Epithelial cell of esophagus (primary cell): ENCODE results near the gene WNT5A.

ENCODE experiments used
- DNase-seq: peaks from one replicate; pipeline ENCODE4 v3.0.0; 2010; ENCODE audit warnings: low read depth
- H3K4me3 ChIP-seq: 2 replicates; pipeline ENCODE4 v1.5.1; 2011; ENCODE audit warnings: mild to moderate bottlenecking, low read length, control low read depth
- TF ChIP-seq, protein P1 (sequence below): IDR thresholded peaks from 2 replicates; pipeline ENCODE4 v1.5.1; 2011; ENCODE audit warnings: low read depth, mild to moderate bottlenecking, low read length, control low read depth, inconsistent platforms; ENCODE audit not compliant: insufficient read depth; ENCODE audit errors: missing control alignments

WNT5A gene

DNA sequence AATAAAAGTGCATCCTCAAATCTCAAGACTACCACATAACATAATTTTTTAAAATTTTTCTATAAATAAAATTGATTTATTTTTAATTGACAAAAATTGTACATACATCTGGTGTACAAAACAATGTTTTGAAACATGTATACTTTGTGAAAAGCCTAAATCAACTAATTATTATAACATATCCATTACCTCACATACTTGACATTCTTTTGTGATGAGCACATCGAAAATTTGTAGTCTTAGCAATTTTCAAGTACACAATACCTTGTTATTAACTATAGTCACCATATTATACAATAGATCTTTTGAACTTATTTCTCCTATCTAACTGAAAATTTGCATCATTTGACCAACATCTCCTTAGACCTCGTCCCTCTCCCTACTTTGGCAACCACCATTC is 7.9 kb upstream of the WNT5A start:
- TF ChIP-seq, protein P1, sequence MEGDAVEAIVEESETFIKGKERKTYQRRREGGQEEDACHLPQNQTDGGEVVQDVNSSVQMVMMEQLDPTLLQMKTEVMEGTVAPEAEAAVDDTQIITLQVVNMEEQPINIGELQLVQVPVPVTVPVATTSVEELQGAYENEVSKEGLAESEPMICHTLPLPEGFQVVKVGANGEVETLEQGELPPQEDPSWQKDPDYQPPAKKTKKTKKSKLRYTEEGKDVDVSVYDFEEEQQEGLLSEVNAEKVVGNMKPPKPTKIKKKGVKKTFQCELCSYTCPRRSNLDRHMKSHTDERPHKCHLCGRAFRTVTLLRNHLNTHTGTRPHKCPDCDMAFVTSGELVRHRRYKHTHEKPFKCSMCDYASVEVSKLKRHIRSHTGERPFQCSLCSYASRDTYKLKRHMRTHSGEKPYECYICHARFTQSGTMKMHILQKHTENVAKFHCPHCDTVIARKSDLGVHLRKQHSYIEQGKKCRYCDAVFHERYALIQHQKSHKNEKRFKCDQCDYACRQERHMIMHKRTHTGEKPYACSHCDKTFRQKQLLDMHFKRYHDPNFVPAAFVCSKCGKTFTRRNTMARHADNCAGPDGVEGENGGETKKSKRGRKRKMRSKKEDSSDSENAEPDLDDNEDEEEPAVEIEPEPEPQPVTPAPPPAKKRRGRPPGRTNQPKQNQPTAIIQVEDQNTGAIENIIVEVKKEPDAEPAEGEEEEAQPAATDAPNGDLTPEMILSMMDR, result no peak
- no peak overlapping the region for H3K4me3 ChIP-seq
- no peak for DNase-seq

DNA sequence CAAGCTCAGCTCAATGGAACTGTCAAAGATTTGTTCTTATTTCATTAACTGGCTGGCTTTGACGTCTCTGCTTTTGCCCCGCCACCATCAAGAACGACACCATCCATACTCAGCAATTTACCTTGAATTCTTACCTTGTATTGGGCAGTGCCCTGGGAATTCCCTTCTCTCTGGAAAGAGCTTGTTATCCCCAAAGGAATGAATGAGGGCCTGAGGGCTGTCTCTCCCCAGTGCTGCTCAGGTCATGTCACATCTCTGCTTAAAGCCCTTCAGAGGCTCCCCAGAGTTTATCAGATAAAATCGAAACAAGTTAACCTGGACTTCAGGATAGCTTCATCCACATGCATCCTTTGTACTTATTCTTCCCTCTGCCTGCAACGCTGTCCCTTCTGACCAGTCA is 5.9 kb upstream of the WNT5A start:
- DNase-seq, result no peak
- TF ChIP-seq, protein P1, result no peak
- no peak overlapping the region for H3K4me3 ChIP-seq

DNA sequence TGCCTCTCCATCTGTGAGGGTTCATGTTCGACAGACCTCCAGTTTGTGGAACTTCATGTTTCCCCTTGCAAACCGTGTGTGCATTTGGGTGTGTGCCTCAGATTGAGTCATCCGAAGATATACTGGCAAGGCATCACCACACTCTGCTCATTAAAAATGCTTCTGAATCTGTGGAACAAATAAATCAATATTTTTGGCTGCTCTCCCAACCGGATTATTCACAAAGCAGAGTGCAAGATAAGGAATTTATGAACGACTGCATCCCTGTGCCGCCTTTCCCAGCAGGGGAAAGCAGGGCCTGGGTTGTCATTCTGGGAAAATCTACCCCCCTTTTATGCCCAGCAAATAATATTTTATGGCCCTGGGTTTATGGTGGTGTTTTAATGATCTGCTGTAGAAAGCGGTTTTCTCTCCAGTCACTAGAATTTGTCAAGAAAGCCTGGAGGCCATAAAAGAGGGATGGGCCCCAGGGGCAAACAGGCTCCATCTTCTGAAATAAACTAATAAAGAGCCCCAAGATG is 4.2 kb upstream of the WNT5A start:
- DNase-seq, result peak; percentile 37
- TF ChIP-seq, protein P1, result no peak
- no peak overlapping the region for H3K4me3 ChIP-seq

DNA sequence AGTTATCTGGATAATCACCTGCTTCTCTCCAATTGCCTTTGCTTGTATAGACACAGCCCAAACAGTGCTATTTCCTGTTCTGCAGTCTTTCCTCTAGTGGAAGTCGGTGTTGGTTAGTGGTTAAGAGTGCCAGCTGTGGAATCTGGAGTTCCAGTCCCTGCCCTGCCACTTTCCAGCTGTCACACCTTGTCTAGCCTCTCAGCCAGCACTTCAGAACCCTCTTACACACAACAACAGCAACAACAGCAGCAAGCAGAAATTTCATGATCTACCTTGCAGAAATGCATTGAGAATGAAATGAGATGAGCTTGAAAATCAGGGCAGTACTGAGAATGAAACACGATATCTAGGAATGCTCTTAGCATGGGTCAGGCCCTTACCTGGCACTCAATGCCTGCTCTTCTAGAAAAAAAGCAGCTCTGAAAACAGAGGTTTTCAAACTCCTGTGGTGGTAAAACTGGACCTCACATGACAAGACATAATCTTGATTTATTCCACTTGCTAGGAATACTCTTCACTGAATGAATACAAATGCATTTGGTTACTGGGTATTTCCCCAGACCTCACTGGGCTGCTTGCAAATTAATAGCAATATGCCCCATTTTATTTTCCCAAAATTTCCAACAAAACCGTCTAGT is 3.3 kb upstream of the WNT5A start:
- no peak overlapping the region for H3K4me3 ChIP-seq
- DNase-seq, result peak; percentile 16
- TF ChIP-seq, protein P1, result no peak

DNA sequence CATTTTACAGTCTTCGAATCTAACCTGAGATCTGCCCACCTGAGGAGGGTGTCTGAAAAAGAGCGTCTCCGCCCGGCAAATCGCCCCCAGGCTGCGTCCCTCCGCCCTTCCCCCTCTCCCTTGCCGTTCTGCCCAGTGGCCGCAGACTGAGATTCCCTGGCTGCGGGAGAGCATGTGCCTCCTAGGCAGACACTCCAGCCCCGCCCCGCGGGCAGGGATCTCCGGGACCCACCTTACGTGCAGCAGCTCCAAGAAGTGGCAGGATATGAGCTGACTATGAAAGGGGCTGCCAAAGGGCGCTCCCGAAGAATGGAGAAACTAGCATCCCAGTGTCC is 2.7 kb upstream of the WNT5A start:
- no peak for DNase-seq
- H3K4me3 ChIP-seq, result no peak overlapping the region
- TF ChIP-seq, protein P1, result no peak

DNA sequence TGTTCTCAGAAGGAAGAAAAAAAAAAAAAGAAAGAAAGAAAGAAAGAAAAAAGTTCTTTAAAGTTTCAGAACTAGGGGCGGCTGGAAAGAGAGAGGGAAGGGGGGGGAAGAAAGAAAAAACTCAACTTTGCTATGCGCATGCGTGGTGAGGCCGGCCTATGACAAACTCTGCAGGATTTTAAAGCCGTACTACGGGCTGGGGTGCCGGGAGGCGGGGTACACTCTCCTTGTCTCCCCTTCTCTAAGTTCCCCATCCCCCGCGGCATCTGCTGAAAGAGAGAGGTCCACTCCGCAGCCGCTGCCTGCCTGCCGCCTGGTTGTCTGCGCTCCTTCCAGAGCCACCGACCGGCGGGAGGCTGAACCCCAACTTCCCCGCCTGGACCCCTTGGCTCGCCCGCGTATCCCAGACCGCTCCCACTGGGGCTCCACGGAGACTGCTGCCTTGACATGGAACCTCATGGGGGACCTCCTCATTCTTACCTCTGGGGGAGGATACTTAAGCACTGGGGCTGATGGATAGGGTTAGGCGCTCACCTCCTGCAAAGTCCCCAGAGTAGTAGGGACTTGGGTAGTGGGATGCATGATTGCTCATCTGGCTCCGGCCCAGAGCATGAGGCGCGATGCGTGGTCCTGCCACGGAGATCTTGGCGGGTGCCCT is 1.4 kb upstream of the WNT5A start:
- DNase-seq, result peak; percentile 67
- H3K4me3 ChIP-seq, result peak overlapping the region; percentile 59
- TF ChIP-seq, protein P1, result no peak
